ENCODE measurements around the gene RASA2. TPM values are rescaled to one million over a fixed set of nuclear protein-coding genes. Genes with fewer than 3 reads are reported as not detected.

The RASA2 gene
- total and polyA plus RNA-seq, 10 of the 15 experiments (the other 5 are each of a cell fraction or from before 2014, with no cell fraction given): 1.9 to 9.4 (median 7.2) TPM

- no peak for TF ChIP-seq GABPA (IDR thresholded peaks at IDR 0.05; ENCODE audit: low read depth)
Measured at GRCh38 chr3:141570068-141570467, 83.2 kb downstream of the RASA2 start (continued).

- WGBS (ENCODE audit: insufficient coverage, insufficient replicate concordance, low lambda C conversion rate, missing lambda C conversion rate): 80% methylated on average over 13 of the region's 13 CpGs
- no peak overlapping the region for H3K9ac ChIP-seq (ENCODE audit: control insufficient read depth, insufficient read depth, low read length)
- H2AFZ ChIP-seq (ENCODE audit: control insufficient read depth, low read depth, low read length): no peak overlapping the region; the same call in 1 of the 2 replicates
- no peaks in the 10 kb centered on the region for H3K9me3 ChIP-seq (replicated peaks; ENCODE audit: control insufficient read depth, insufficient read depth, low read length)
- ATAC-seq (peak; percentile 93), DNase-seq (ENCODE audit: low read depth, low spot score) (no peak), FAIRE-seq (peak; percentile 41)
- POLR2A ChIA-PET: no interaction called here
- H3K4me3 ChIP-seq: no peak overlapping the region
- H3K27me3 ChIP-seq (replicated peaks in 1 of 2; ENCODE audit: control insufficient read depth in 2 of 2, insufficient read depth in 2 of 2, low read length in 1 of 2): no peaks in the 10 kb centered on the region
- no TSS peak for BruUV-seq (replicated peaks)
- in situ Hi-C loops (cut with MboI): no loop called here
- H3K4me2 ChIP-seq (ENCODE audit: control insufficient read depth, insufficient read depth): no peak overlapping the region
- intact Hi-C loops (cut with micrococcal nuclease; ENCODE audit: unreplicated experiment): loop anchor here (5.0 to 10.0 kb wide), 2 partner anchors 71 to 339 kb away; no protein-coding TSS in a partner anchor
- H4K20me1 ChIP-seq (ENCODE audit: control insufficient read depth, insufficient read depth): no peaks in the 10 kb centered on the region
- CTCF ChIA-PET: interaction anchor here (1.4 to 4.2 kb wide), 12 partner anchors 10 to 704 kb away, joined by 3 to 23 read pairs (median 6); partner anchors contain the start of gene RNF7
- H3K36me3 ChIP-seq (ENCODE audit: control insufficient read depth in 2 of 2, insufficient read depth in 2 of 2, low read length in 1 of 2): peaks cover 0 to 6% of the 10 kb centered on the region in 2 experiments; a peak in 2 of 4 replicates
- H3K4me1 ChIP-seq (ENCODE audit: control insufficient read depth, insufficient read depth, low read length): peaks cover 5% of the 10 kb centered on the region; the same call in 1 of the 2 replicates
- H3K79me2 ChIP-seq (ENCODE audit: control insufficient read depth, insufficient read depth, low read length): no peaks in the 10 kb centered on the region
- no peak overlapping the region for H3K27ac ChIP-seq (ENCODE audit: control insufficient read depth, insufficient read depth)
- RAD21 ChIA-PET (ENCODE audit: unreplicated experiment): interaction anchor here (1.3 kb wide), 1 partner anchor 15 kb away, joined by 4 read pairs; no protein-coding TSS in a partner anchor
- SMC1A ChIA-PET (ENCODE audit: uncharacterized antibody, unreplicated experiment): interaction anchor here (0.9 to 2.1 kb wide), 5 partner anchors 11 to 337 kb away, joined by 3 to 7 read pairs (median 3); no protein-coding TSS in a partner anchor
- TF ChIP-seq CEBPB (IDR thresholded peaks at IDR 0.05; ENCODE audit: borderline replicate concordance in 1 of 2, low read depth in 2 of 2, low read length in 2 of 2) (no peak), TAF1 (IDR thresholded peaks at IDR 0.05; ENCODE audit: borderline replicate concordance, low read depth, low read length) (no peak), ATF2 (IDR thresholded peaks at IDR 0.05; ENCODE audit: low read length) (no peak), BHLHE40 (IDR thresholded peaks at IDR 0.05; ENCODE audit: borderline replicate concordance in 1 of 2, low read depth in 2 of 2, low read length in 1 of 2) (no peak), PML (IDR thresholded peaks at IDR 0.05; ENCODE audit: low read length) (no peak), NRF1 (conservative IDR thresholded peaks at IDR 0.05; ENCODE audit: low read depth, low read length) (no peak), KAT2A (conservative IDR thresholded peaks at IDR 0.05; ENCODE audit: control insufficient read depth, low read depth, low read length) (no peak), SMC3 (IDR thresholded peaks at IDR 0.05; ENCODE audit: borderline replicate concordance, low read length) (peak; percentile 24; the same call in 1 of the 2 replicates), CTCF (IDR thresholded peaks at IDR 0.05 in 2 of 3, conservative IDR thresholded peaks at IDR 0.05 in 1 of 3; ENCODE audit: control insufficient read depth in 2 of 3, extremely low read depth in 1 of 3, insufficient read depth in 1 of 3, low read depth in 3 of 3, low read length in 3 of 3) (peak; percentile 39 to 47 (median 42); a peak in 4 of 6 replicates), MTA3 (IDR thresholded peaks at IDR 0.05; ENCODE audit: borderline replicate concordance, low read length) (no peak), USF1 (IDR thresholded peaks at IDR 0.05; ENCODE audit: borderline replicate concordance, extremely low read length, insufficient read depth, low read depth, low read length) (no peak), RAD21 (IDR thresholded peaks at IDR 0.05; ENCODE audit: insufficient read depth, low read depth, low read length) (peak; percentile 53), CREM (IDR thresholded peaks at IDR 0.05; ENCODE audit: low read depth) (no peak), FOXM1 (IDR thresholded peaks at IDR 0.05; ENCODE audit: low read depth, low read length) (no peak), EZH2 (IDR thresholded peaks at IDR 0.05; ENCODE audit: borderline replicate concordance, control insufficient read depth, low read depth, low read length) (no peak)
Measured at GRCh38 chr3:141575879-141576743, 89.3 kb downstream of the RASA2 start.

Measured in GM12878 (cell line).